Vagina (tissue), 2 donors: ENCODE results near the gene TAL1.

Source experiments
- POLR2A ChIP-seq, 2 donors: fragments of 450-650 bp; IDR thresholded peaks; one replicate each; pipeline ENCODE4 v1.6.1; 2017; ENCODE audit warnings: antibody characterized with exemption in 2 of 2, mild to moderate bottlenecking in 2 of 2, moderate library complexity in 2 of 2
- TF ChIP-seq, protein P1 (sequence below), 3 experiments: fragments of 450-650 bp in 2 of 3; fragments of 200-600 bp in 1 of 3; sonication (generic) in 1 of 3; IDR thresholded peaks; one replicate each; pipeline ENCODE4 v1.5.1; 2017 to 2019; ENCODE audit warnings: antibody characterized with exemption in 3 of 3, mild to moderate bottlenecking in 2 of 3, moderate library complexity in 2 of 3

GRCh38 chr1:47243910-47244309 is 11.9 kb upstream of the TAL1 start:
- TF ChIP-seq, protein P1, sequence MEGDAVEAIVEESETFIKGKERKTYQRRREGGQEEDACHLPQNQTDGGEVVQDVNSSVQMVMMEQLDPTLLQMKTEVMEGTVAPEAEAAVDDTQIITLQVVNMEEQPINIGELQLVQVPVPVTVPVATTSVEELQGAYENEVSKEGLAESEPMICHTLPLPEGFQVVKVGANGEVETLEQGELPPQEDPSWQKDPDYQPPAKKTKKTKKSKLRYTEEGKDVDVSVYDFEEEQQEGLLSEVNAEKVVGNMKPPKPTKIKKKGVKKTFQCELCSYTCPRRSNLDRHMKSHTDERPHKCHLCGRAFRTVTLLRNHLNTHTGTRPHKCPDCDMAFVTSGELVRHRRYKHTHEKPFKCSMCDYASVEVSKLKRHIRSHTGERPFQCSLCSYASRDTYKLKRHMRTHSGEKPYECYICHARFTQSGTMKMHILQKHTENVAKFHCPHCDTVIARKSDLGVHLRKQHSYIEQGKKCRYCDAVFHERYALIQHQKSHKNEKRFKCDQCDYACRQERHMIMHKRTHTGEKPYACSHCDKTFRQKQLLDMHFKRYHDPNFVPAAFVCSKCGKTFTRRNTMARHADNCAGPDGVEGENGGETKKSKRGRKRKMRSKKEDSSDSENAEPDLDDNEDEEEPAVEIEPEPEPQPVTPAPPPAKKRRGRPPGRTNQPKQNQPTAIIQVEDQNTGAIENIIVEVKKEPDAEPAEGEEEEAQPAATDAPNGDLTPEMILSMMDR (IDR thresholded peaks at IDR 0.05) = no peak
- no peak for TF ChIP-seq POLR2A (IDR thresholded peaks at IDR 0.05)
